Suprapubic skin (tissue), 3 donors: Measurements from ENCODE around the gene SNTA1.

ENCODE experiments used
- POLR2A ChIP-seq, 2 donors: fragments of 450-650 bp; IDR thresholded peaks; one replicate each; pipeline ENCODE4 v1.6.1; 2017; ENCODE audit warnings: antibody characterized with exemption in 2 of 2, mild to moderate bottlenecking in 2 of 2, moderate library complexity in 2 of 2
- TF ChIP-seq, protein P1 (sequence below), 2 donors: fragments of 200-600 bp in 1 of 2; fragments of 450-650 bp in 1 of 2; sonication (generic) in 1 of 2; IDR thresholded peaks; one replicate each; pipeline ENCODE4 v1.5.1; 2016 to 2019; ENCODE audit warnings: antibody characterized with exemption in 2 of 2, mild to moderate bottlenecking in 1 of 2, moderate library complexity in 1 of 2

DNA sequence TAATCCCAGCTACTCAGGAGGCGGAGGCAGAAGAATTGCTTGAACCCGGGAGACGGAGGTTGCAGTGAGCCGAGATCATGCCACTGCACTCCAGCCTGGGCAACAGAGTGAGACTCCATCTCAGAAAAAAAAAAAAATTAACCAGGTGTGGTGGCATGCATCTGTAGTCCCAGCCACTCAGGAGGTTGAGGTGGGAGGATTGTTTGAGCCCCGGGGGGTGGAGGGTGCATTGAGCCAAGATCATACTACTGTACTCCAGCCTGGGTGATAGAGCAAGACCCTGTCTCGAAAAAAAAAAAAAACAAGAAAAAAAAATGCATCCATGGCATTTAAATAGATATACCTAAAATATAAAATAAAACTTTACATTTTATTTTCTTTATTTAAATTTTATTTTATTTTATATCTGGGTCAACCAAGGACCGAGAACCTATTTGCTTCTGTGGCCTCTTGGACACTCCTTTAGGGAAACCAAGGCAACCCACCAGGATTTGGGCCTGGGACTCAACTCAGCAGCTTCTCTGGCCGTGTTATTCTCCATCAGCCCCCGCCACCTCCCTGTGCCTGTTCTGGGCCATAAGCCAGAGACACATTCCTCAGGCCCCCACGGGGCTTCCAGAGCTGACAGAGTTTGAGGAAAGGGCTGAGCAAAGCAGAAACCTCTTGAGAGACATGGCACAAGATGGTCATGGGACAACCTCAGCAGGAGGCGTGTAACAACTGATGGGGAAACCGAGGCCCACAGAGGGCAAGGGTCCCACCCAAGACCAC lies 6.2 kb downstream of the SNTA1 start:
- no peak for TF ChIP-seq POLR2A (IDR thresholded peaks at IDR 0.05)
- TF ChIP-seq, protein P1, sequence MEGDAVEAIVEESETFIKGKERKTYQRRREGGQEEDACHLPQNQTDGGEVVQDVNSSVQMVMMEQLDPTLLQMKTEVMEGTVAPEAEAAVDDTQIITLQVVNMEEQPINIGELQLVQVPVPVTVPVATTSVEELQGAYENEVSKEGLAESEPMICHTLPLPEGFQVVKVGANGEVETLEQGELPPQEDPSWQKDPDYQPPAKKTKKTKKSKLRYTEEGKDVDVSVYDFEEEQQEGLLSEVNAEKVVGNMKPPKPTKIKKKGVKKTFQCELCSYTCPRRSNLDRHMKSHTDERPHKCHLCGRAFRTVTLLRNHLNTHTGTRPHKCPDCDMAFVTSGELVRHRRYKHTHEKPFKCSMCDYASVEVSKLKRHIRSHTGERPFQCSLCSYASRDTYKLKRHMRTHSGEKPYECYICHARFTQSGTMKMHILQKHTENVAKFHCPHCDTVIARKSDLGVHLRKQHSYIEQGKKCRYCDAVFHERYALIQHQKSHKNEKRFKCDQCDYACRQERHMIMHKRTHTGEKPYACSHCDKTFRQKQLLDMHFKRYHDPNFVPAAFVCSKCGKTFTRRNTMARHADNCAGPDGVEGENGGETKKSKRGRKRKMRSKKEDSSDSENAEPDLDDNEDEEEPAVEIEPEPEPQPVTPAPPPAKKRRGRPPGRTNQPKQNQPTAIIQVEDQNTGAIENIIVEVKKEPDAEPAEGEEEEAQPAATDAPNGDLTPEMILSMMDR (IDR thresholded peaks at IDR 0.05) = no peak
